ENCODE results near the gene TLE3. TPM values are rescaled to one million over a fixed set of nuclear protein-coding genes. Genes with fewer than 3 reads are reported as not detected.

The TLE3 gene
- total and polyA plus RNA-seq, 2 of the 4 experiments (the other 2 are of a cell fraction), result 6.5 to 16.3 TPM

DNA sequence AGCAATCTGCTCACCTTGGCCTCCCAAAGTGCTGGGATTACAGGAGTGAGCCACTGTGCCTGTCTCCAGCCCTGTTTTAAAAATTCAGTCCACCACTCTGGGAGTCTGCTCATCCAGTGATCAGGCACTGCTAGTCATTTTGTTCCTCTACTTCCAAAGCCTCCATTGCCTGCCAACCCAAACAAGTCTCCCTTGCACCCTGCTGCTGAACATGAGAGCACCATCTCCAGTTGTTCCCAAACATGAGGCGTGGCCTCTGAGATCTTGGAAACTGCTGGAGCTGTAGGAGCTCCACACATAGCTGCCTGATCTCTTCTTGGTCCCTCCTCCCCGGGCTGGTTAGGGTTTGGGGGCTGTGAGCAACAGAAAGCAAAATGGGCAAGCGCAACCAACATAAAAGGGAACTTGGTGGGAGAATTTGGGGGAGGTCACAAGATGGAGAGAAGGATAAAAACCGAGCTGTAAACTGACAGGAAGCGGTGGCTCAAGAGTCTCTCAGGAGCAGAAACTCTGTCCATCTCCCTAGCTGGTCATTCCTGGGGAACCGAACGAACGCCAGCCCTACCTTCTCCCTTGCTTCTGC, 49.6 kb upstream of the TLE3 start:
- peaks cover 2% of the 10 kb centered on the region; the same call in 1 of the 2 replicates for H3K4me1 ChIP-seq (ENCODE audit: control insufficient read depth, insufficient read depth, low read length)
- no peak overlapping the region for H2BK20ac ChIP-seq (ENCODE audit: low read depth, low read length)
- 86% methylated on average over 2 of the region's 8 CpGs; no CpG with 5 or more reads in 1 of the 2 experiments for WGBS, 2 experiments (ENCODE audit: extremely low coverage in 2 of 2, insufficient read length in 1 of 2)
- ChIA-PET CTCF (no interaction called here), POLR2A (ENCODE audit: unreplicated experiment) (no interaction called here)
- H3K4me3 ChIP-seq (ENCODE audit: insufficient read depth, low read depth, low read length), result no peak overlapping the region
- H3K79me1 ChIP-seq (ENCODE audit: low read depth in 1 of 2, low read length in 2 of 2), result no peaks in the 10 kb centered on the region
- H4K8ac ChIP-seq (ENCODE audit: low read depth in 2 of 2, low read length in 2 of 2), result no peak overlapping the region
- no peak overlapping the region for H2BK15ac ChIP-seq (ENCODE audit: low read depth, low read length)
- H3K36me3 ChIP-seq (ENCODE audit: control insufficient read depth, insufficient read depth, low read length), result no peaks in the 10 kb centered on the region
- ATAC-seq (ENCODE audit: low read depth) (no peak), DNase-seq (no peak)
- H3K9ac ChIP-seq (ENCODE audit: low read depth, low read length), result no peak overlapping the region
- no peak overlapping the region for H3K27ac ChIP-seq (ENCODE audit: insufficient read depth, low read length)
- no peak overlapping the region for H3K4me2 ChIP-seq (ENCODE audit: low read depth, low read length)
- no peak overlapping the region for H3K56ac ChIP-seq (ENCODE audit: extremely low read depth, insufficient read depth, low read length)
- in situ Hi-C loops (cut with MboI; ENCODE audit: low sequenced_read_pairs) (no loop called here), intact Hi-C loops (cut with micrococcal nuclease) (no loop called here), dilution Hi-C loops (cut with HindIII; ENCODE audit: low sequenced_read_pairs, unreplicated experiment) (no loop called here)
- no peak overlapping the region for H2AFZ ChIP-seq (replicated peaks; ENCODE audit: low read length, poor library complexity)
- no peak overlapping the region for H3K4ac ChIP-seq (ENCODE audit: low read depth, low read length)
- no peak overlapping the region for H2AK5ac ChIP-seq (ENCODE audit: low read depth, low read length)
- H2BK120ac ChIP-seq (ENCODE audit: low read depth, low read length), result no peak overlapping the region
- H3K9me1 ChIP-seq (ENCODE audit: insufficient read depth, low read length), result no peaks in the 10 kb centered on the region
- H2BK5ac ChIP-seq (ENCODE audit: low read depth, low read length, poor library complexity, severe bottlenecking), result no peak overlapping the region
- no peak for TF ChIP-seq SMC3 (IDR thresholded peaks at IDR 0.05; ENCODE audit: low read depth, low read length)
- no peak for TF ChIP-seq NFE2L2 (IDR thresholded peaks at IDR 0.05; ENCODE audit: low read depth, low read length)
- no peak for TF ChIP-seq MAFK (IDR thresholded peaks at IDR 0.05; ENCODE audit: low read depth, low read length)
- no peak for TF ChIP-seq RAD21 (IDR thresholded peaks at IDR 0.05; ENCODE audit: low read length)
- TF ChIP-seq CHD1 (IDR thresholded peaks at IDR 0.05; ENCODE audit: low read depth, low read length), result no peak
- TF ChIP-seq, protein P1, sequence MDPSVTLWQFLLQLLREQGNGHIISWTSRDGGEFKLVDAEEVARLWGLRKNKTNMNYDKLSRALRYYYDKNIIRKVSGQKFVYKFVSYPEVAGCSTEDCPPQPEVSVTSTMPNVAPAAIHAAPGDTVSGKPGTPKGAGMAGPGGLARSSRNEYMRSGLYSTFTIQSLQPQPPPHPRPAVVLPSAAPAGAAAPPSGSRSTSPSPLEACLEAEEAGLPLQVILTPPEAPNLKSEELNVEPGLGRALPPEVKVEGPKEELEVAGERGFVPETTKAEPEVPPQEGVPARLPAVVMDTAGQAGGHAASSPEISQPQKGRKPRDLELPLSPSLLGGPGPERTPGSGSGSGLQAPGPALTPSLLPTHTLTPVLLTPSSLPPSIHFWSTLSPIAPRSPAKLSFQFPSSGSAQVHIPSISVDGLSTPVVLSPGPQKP (IDR thresholded peaks at IDR 0.05; ENCODE audit: borderline replicate concordance, low read depth, low read length), result no peak
- TF ChIP-seq MXI1 (IDR thresholded peaks at IDR 0.05; ENCODE audit: borderline replicate concordance, low read depth, low read length), result no peak
- no peak for TF ChIP-seq MAZ (IDR thresholded peaks at IDR 0.05; ENCODE audit: borderline replicate concordance, low read depth, low read length)
- TF ChIP-seq RCOR1 (IDR thresholded peaks at IDR 0.05; ENCODE audit: insufficient replicate concordance, low read length), result no peak
- TF ChIP-seq RFX5 (IDR thresholded peaks at IDR 0.05; ENCODE audit: low read depth, low read length), result no peak
- no peak for TF ChIP-seq POLR2A (IDR thresholded peaks at IDR 0.05; ENCODE audit: low read depth, low read length)
- no peak for TF ChIP-seq FOS (IDR thresholded peaks at IDR 0.05; ENCODE audit: low read depth, low read length)
- TF ChIP-seq, protein P2, sequence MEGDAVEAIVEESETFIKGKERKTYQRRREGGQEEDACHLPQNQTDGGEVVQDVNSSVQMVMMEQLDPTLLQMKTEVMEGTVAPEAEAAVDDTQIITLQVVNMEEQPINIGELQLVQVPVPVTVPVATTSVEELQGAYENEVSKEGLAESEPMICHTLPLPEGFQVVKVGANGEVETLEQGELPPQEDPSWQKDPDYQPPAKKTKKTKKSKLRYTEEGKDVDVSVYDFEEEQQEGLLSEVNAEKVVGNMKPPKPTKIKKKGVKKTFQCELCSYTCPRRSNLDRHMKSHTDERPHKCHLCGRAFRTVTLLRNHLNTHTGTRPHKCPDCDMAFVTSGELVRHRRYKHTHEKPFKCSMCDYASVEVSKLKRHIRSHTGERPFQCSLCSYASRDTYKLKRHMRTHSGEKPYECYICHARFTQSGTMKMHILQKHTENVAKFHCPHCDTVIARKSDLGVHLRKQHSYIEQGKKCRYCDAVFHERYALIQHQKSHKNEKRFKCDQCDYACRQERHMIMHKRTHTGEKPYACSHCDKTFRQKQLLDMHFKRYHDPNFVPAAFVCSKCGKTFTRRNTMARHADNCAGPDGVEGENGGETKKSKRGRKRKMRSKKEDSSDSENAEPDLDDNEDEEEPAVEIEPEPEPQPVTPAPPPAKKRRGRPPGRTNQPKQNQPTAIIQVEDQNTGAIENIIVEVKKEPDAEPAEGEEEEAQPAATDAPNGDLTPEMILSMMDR (conservative IDR thresholded peaks at IDR 0.05; ENCODE audit: low read depth, low read length), result no peak
- no peak for TF ChIP-seq BHLHE40 (IDR thresholded peaks at IDR 0.05; ENCODE audit: low read depth, low read length)
- no peak for TF ChIP-seq USF2 (IDR thresholded peaks at IDR 0.05; ENCODE audit: low read depth, low read length)
- no peak for TF ChIP-seq CEBPB (IDR thresholded peaks at IDR 0.05; ENCODE audit: low read depth, low read length)
- H2AK9ac ChIP-seq (replicated peaks; ENCODE audit: low read depth, low read length, poor library complexity), result no peak overlapping the region
- peaks cover 20% of the 10 kb centered on the region for H3K27me3 ChIP-seq (ENCODE audit: control insufficient read depth, insufficient read depth, low read length)
- no peaks in the 10 kb centered on the region for H3K9me3 ChIP-seq (ENCODE audit: control insufficient read depth, insufficient read depth, low read length)
- no peak overlapping the region for H3K18ac ChIP-seq (ENCODE audit: low read depth, low read length)
- H3K14ac ChIP-seq (replicated peaks; ENCODE audit: low read depth, low read length), result no peak overlapping the region
- H4K5ac ChIP-seq (ENCODE audit: low read depth, low read length), result no peak overlapping the region
- no peak overlapping the region for H3K23ac ChIP-seq (ENCODE audit: low read depth, low read length)
- no peaks in the 10 kb centered on the region for H4K20me1 ChIP-seq (ENCODE audit: insufficient read depth, low read length)
- H4K91ac ChIP-seq (ENCODE audit: insufficient read depth, low read depth, low read length), result no peak overlapping the region
- BruUV-seq (replicated peaks), result no TSS peak
